Type B pancreatic cell (in vitro differentiated cells): ENCODE data around the gene TWF1. TPM values are rescaled to one million over a fixed set of nuclear protein-coding genes. Genes with fewer than 3 reads are reported as not detected.

Source experiments
- DNase-seq: peaks from one replicate; pipeline ENCODE4 v3.0.0; 2021; ENCODE audit warnings: mixed read lengths; ENCODE audit not compliant: unreplicated experiment; ENCODE audit errors: extremely low spot score
- H3K27ac Mint-ChIP-seq: 2 replicates; pipeline ENCODE4 v1.8.0; 2021; ENCODE audit warnings: mild to moderate bottlenecking, mixed read lengths
- H3K27me3 Mint-ChIP-seq: 2 replicates; pipeline ENCODE4 v1.8.0; 2021; ENCODE audit warnings: mixed read lengths
- H3K36me3 Mint-ChIP-seq: 2 replicates; pipeline ENCODE4 v1.8.0; 2021; ENCODE audit warnings: mixed read lengths
- H3K4me1 Mint-ChIP-seq: one replicate; pipeline ENCODE4 v1.8.0; 2021; ENCODE audit warnings: mixed read lengths; ENCODE audit not compliant: unreplicated experiment
- H3K4me3 Mint-ChIP-seq: 2 replicates; pipeline ENCODE4 v1.8.0; 2021; ENCODE audit warnings: mild to moderate bottlenecking, mixed read lengths
- H3K9me3 Mint-ChIP-seq: 2 replicates; pipeline ENCODE4 v1.8.0; 2021; ENCODE audit warnings: mixed read lengths
- total RNA-seq: library from RNA; stranded (reverse); gene quantifications from 2 replicates; pipeline ENCODE4 v1.2.1, GENCODE V29; 2021; ENCODE audit warnings: low replicate concordance
- TF ChIP-seq, protein P1 (sequence below): fragments of 200-600 bp; sonication (generic); conservative IDR thresholded peaks from 2 replicates; pipeline ENCODE4 v1.5.0; 2021; ENCODE audit warnings: antibody characterized with exemption, mild to moderate bottlenecking

TWF1 gene
- total RNA-seq, 1 donor from 2014 or later, result 63.5 TPM

DNA sequence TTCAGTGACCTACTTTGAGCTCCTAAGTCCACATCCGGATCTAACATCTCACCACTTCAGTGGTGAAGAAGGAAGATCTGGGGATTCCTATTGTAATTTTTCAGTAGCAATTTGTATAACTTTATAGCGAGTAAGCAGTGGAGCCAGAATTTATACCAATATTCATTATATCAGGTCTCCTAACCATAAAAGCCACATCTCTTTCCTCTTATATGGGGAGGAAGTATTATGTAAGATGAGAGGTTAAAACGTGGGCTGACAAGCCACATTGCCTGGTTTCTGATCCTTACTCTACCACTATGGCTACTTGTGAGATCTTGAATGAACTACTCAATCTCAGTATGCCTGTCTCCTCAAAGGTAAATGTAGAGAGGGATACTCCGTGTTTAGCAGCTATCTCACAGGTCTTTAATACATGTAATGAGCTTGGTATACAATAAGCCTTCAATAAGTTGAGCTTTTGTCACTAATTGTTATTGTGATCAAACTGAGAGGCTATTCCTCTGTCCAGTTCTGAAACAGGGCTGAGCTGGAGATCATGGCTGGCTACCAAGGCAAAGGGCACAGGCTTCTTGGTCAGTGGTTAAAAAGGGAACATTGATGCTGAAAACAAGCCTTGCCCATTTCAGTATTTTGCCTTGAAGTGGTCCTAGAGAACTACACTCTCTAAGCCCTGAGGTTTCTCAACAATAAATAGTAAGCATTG lies 26.5 kb upstream of the TWF1 start:
- no peak overlapping the region for H3K4me3 Mint-ChIP-seq
- TF ChIP-seq, protein P1, sequence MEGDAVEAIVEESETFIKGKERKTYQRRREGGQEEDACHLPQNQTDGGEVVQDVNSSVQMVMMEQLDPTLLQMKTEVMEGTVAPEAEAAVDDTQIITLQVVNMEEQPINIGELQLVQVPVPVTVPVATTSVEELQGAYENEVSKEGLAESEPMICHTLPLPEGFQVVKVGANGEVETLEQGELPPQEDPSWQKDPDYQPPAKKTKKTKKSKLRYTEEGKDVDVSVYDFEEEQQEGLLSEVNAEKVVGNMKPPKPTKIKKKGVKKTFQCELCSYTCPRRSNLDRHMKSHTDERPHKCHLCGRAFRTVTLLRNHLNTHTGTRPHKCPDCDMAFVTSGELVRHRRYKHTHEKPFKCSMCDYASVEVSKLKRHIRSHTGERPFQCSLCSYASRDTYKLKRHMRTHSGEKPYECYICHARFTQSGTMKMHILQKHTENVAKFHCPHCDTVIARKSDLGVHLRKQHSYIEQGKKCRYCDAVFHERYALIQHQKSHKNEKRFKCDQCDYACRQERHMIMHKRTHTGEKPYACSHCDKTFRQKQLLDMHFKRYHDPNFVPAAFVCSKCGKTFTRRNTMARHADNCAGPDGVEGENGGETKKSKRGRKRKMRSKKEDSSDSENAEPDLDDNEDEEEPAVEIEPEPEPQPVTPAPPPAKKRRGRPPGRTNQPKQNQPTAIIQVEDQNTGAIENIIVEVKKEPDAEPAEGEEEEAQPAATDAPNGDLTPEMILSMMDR, result no peak
- DNase-seq, result no peak
- H3K36me3 Mint-ChIP-seq, result no peaks in the 10 kb centered on the region
- no peaks in the 10 kb centered on the region for H3K9me3 Mint-ChIP-seq
- no peaks in the 10 kb centered on the region for H3K27me3 Mint-ChIP-seq
- H3K4me1 Mint-ChIP-seq, result peaks cover 11% of the 10 kb centered on the region
- H3K27ac Mint-ChIP-seq, result no peak overlapping the region

DNA sequence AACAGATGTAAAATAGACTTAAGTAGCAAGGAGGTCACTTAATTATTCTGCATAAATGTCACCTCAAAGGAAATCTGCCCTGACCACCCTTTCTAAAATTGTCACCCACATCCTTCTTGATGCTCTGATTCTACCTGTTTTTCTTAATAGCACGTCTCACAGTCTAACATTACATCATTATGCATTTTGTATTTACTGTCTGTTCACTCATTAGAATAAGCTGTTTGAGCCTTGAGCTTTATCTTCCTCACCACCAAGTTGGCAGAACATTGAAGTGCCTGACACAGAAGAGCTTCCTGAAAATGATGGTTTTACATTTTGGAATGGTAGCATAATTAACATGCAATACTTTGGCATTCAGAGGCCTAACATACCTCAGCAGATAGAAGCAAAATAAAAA lies 21.0 kb upstream of the TWF1 start:
- Mint-ChIP-seq H3K27me3 (no peaks in the 10 kb centered on the region), H3K4me1 (peaks cover 4% of the 10 kb centered on the region), H3K27ac (no peak overlapping the region), H3K4me3 (no peak overlapping the region), H3K36me3 (no peaks in the 10 kb centered on the region), H3K9me3 (no peaks in the 10 kb centered on the region)
- no peak for DNase-seq
- TF ChIP-seq, protein P1, result no peak

DNA sequence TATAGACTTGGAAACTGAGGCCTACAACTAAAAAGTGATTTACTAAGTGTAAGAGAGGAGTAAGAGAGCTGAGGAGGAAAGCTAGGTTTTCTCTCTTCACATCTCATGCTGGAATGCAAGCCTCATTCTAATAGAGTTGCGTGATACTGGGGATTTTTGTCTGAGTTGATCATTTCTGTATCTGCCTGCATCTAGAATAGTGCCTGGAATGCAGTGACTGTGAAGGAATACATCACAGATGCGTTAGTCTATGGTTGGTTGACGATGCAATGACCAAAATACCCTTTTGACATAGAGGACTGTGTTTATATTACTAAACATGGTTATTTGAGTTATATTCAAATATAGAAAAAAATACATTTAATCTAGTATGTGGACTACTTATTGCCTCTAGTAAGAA lies 20.6 kb upstream of the TWF1 start:
- TF ChIP-seq, protein P1, result no peak
- Mint-ChIP-seq H3K27ac (no peak overlapping the region), H3K4me3 (no peak overlapping the region), H3K27me3 (no peaks in the 10 kb centered on the region), H3K4me1 (peaks cover 4% of the 10 kb centered on the region), H3K9me3 (no peaks in the 10 kb centered on the region), H3K36me3 (no peaks in the 10 kb centered on the region)
- no peak for DNase-seq

DNA sequence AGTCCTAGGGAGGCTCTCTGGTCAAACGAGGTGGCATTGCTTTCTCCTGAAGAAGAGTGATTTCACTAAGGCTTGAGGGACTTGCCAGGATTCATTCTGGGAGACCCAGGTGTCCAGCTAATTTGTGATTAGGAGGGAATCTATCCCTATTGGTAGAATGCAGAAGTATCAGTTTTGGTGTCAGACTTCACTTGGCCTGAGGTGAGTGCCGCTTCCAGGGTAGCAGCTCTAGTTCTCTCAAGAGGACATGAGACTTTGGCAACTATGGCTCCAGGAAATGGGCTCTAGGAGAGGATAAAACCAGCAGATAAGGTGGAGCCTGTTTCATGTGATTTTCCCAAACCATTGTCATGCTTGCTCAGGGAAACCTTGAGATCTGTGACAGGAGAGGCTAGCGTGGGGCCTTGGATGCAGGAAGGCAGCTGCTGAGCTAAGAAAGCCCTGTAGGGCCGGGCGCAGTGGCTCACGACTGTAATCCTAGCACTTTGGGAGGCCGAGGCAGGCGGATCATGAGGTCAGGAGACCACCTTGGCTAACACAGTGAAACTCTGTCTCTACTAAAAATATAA lies 18.2 kb upstream of the TWF1 start:
- peaks cover 1% of the 10 kb centered on the region for H3K4me1 Mint-ChIP-seq
- TF ChIP-seq, protein P1, result no peak
- DNase-seq, result no peak
- no peaks in the 10 kb centered on the region for H3K9me3 Mint-ChIP-seq
- no peaks in the 10 kb centered on the region for H3K36me3 Mint-ChIP-seq
- H3K27ac Mint-ChIP-seq, result no peak overlapping the region
- no peaks in the 10 kb centered on the region for H3K27me3 Mint-ChIP-seq
- H3K4me3 Mint-ChIP-seq, result no peak overlapping the region

DNA sequence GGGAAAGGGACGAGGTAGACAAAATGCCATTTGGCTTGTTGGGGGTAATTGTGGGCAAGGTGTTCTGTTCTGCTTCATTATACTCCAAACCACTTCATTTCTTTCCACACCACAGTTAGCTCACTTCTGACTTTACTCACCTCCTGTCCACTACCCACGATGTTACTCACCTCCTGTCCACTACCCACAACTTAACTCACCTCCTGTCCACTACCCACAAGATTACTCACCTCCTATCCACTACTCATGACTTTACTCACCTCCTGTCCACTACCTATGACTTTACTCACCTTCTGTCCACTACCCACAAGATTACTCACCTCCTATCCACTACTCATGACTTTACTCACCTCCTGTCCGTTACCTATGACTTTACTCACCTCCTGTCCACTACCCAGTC lies 10.1 kb upstream of the TWF1 start:
- no peak overlapping the region for H3K27ac Mint-ChIP-seq
- H3K4me3 Mint-ChIP-seq, result no peak overlapping the region
- no peaks in the 10 kb centered on the region for H3K36me3 Mint-ChIP-seq
- H3K4me1 Mint-ChIP-seq, result peaks cover 6% of the 10 kb centered on the region
- no peaks in the 10 kb centered on the region for H3K27me3 Mint-ChIP-seq
- TF ChIP-seq, protein P1, result no peak
- no peaks in the 10 kb centered on the region for H3K9me3 Mint-ChIP-seq
- no peak for DNase-seq
